ENCODE measurements around the gene RABGAP1.

- TF ChIP-seq POLR2A (IDR thresholded peaks at IDR 0.05) (peak; percentile 46 to 95), CTCF (IDR thresholded peaks at IDR 0.05) (peak in 2 of 3 experiments; percentile 2 to 6)
Measured at GRCh38 chr9:122904823-122905710, 35.8 kb upstream of the RABGAP1 start, which contains the start of gene RC3H2.

All from vagina (tissue), 2 donors.